K562 (cell line): ENCODE measurements around the gene CLP1. TPM values are rescaled to one million over a fixed set of nuclear protein-coding genes. Genes with fewer than 3 reads are reported as not detected.

Source experiments
- ARID4B ChIP-seq: sonication (generic); formaldehyde crosslinking; IDR thresholded peaks from 2 replicates; pipeline ENCODE4 v1.8.0; 2022; ENCODE audit warnings: mild to moderate bottlenecking, missing genetic modification reagents
- ASH1L ChIP-seq: fragments of 450-650 bp; IDR thresholded peaks from 2 replicates; pipeline ENCODE4 v1.6.1; 2018; ENCODE audit warnings: borderline replicate concordance, mild to moderate bottlenecking, low read depth; ENCODE audit not compliant: partially characterized antibody
- CHD7 ChIP-seq: fragments of 200-600 bp; sonication (generic); IDR thresholded peaks from one replicate; pipeline ENCODE4 v1.6.1; 2012; ENCODE audit warnings: mild to moderate bottlenecking, low read depth, low read length, inconsistent platforms
- DACH1 ChIP-seq: fragments of 450-650 bp; IDR thresholded peaks from 2 replicates; pipeline ENCODE4 v1.6.1; 2018; ENCODE audit not compliant: partially characterized antibody
- ELF2 ChIP-seq: fragments of 250-450 bp; sonication (Bioruptor Pico); IDR thresholded peaks from 2 replicates; pipeline ENCODE4 v1.5.0; 2021; ENCODE audit warnings: mild to moderate bottlenecking
- FOXJ3 ChIP-seq: sonication (generic); formaldehyde crosslinking; IDR thresholded peaks from 2 replicates; pipeline ENCODE4 v1.4.0; 2020; ENCODE audit warnings: mild to moderate bottlenecking, missing genetic modification reagents
- MTA2 ChIP-seq: fragments of 450-650 bp; IDR thresholded peaks from 2 replicates; pipeline ENCODE4 v1.6.1; 2016; ENCODE audit warnings: low read depth
- SLC30A9 ChIP-seq: fragments of 250-450 bp; sonication (Bioruptor Pico); IDR thresholded peaks from 2 replicates; pipeline ENCODE4 v1.8.0; 2022; ENCODE audit warnings: mild to moderate bottlenecking, moderate library complexity
- TAL1 ChIP-seq: fragments of 450-650 bp; IDR thresholded peaks from 2 replicates; pipeline ENCODE4 v1.6.1; 2016; ENCODE audit warnings: mild to moderate bottlenecking
- TBP ChIP-seq: optimal IDR thresholded peaks from 2 replicates; pipeline ENCODE3; 2011; ENCODE audit warnings: low read depth, low read length, improper control_type of control experiment
- U2AF1 ChIP-seq: fragments of 200-400 bp; formaldehyde crosslinking; optimal IDR thresholded peaks from 2 replicates; pipeline ENCODE3; 2017; ENCODE audit warnings: mild to moderate bottlenecking, low read depth, low read length, moderate library complexity
- ZNF121 ChIP-seq: sonication (generic); formaldehyde crosslinking; conservative IDR thresholded peaks from 2 replicates; pipeline ENCODE4 v1.8.0; 2022; ENCODE audit warnings: missing genetic modification reagents
- ZNF175 ChIP-seq: fragments of 200-800 bp; sonication (Bioruptor generic); IDR thresholded peaks from 2 replicates; pipeline ENCODE4 v1.6.1; 2016; ENCODE audit warnings: low read depth, mild to moderate bottlenecking, missing genetic modification characterization, missing compliant biosample characterization
- polyA plus RNA-seq, 8 experiments: library from polyadenylated mRNA; depleted of rRNA in 4 of 8; stranded (reverse) in 5 of 8; unstranded in 3 of 8; fragments of >200 nt; fragmentation: Nextera tagmentation in 2 of 8; fragmentation: Illumina TruSeq in 1 of 8; extraction: Ambion mirVana in 2 of 8; extraction: Trizol in 1 of 8; gene quantifications; 2 replicates each; pipeline versions ENCODE4 v1.2.1 to v1.2.3, GENCODE V29; 2011 to 2014; ENCODE audit warnings: inconsistent platforms in 1 of 8, missing spikeins in 1 of 8
- total RNA-seq, 7 experiments: library from RNA; depleted of rRNA in 6 of 7; stranded (reverse); fragments of >200 nt in 6 of 7; fragmentation: Illumina TruSeq in 2 of 7; extraction: Trizol in 2 of 7; gene quantifications; 2 replicates each; pipeline versions ENCODE4 v1.2.1 to v1.2.3, GENCODE V29; 2011 to 2021; ENCODE audit warnings: low replicate concordance in 1 of 7

The CLP1 gene
- total and polyA plus RNA-seq, 9 of the 15 experiments (the other 6 are each of a cell fraction or from before 2014, with no cell fraction given), result 19.1 to 46.2 (median 27.8) TPM

GRCh38 chr11:57667736-57668433 lies 10.3 kb downstream of the CLP1 start, which contains the start of gene ZDHHC5 (continued):
- TF ChIP-seq ARID4B, result peak; percentile 94
- TF ChIP-seq DACH1, result no peak
- TF ChIP-seq U2AF1, result no peak
- TF ChIP-seq MTA2, result no peak
- TF ChIP-seq ELF2, result peak; percentile 65; the same call in 1 of the 2 replicates
- TF ChIP-seq TAL1, result no peak
- no peak for TF ChIP-seq ZNF121 (CRISPR knock-in tag)
- TF ChIP-seq ASH1L, result no peak
- TF ChIP-seq TBP, result peak; percentile 74
- TF ChIP-seq SLC30A9, result no peak
- no peak for TF ChIP-seq ZNF175 (CRISPR knock-in tag)
- no peak for TF ChIP-seq FOXJ3 (CRISPR knock-in tag)
- no peak for TF ChIP-seq CHD7
